K562 (cell line): ENCODE results near the gene ACAP3. TPM values are rescaled to one million over a fixed set of nuclear protein-coding genes. Genes with fewer than 3 reads are reported as not detected.
A peak's percentile ranks its signal among the peaks of the same experiment; 100 is the strongest.

Source experiments
- E2F1 ChIP-seq: sonication (generic); formaldehyde crosslinking; IDR thresholded peaks from 2 replicates; pipeline ENCODE4 v1.8.1; 2023; ENCODE audit warnings: mild to moderate bottlenecking, missing genetic modification reagents, moderate library complexity
- E2F6 ChIP-seq, 2 experiments: IDR thresholded peaks; 2 replicates each; pipeline ENCODE4 v1.6.1; 2011; ENCODE audit warnings: borderline replicate concordance in 1 of 2, control low read depth in 1 of 2, low read depth in 1 of 2, low read length in 1 of 2, mild to moderate bottlenecking in 1 of 2, mixed read lengths in 1 of 2, moderate library complexity in 1 of 2; ENCODE audit not compliant: insufficient read depth in 1 of 2, insufficient read length in 1 of 2, poor library complexity in 1 of 2, severe bottlenecking in 1 of 2; ENCODE audit errors: extremely low read depth in 1 of 2
- FOS ChIP-seq: IDR thresholded peaks from 3 replicates; pipeline ENCODE4 v1.6.1; 2011; ENCODE audit not compliant: insufficient read length; ENCODE audit errors: extremely low read depth
- GABPA ChIP-seq: fragments of 200-800 bp; sonication (Bioruptor generic); conservative IDR thresholded peaks from 2 replicates; pipeline ENCODE4 v1.6.1; 2016; ENCODE audit warnings: low read depth, missing genetic modification characterization, missing compliant biosample characterization
- HDAC8 ChIP-seq: fragments of 450-650 bp; IDR thresholded peaks from 2 replicates; pipeline ENCODE4 v1.6.1; 2016; ENCODE audit warnings: mild to moderate bottlenecking, missing genetic modification characterization, moderate library complexity, missing compliant biosample characterization
- KLF13 ChIP-seq: fragments of 450-650 bp; IDR thresholded peaks from 2 replicates; pipeline ENCODE4 v1.6.1; 2016; ENCODE audit warnings: missing genetic modification characterization, low read depth, mild to moderate bottlenecking, missing compliant biosample characterization, moderate library complexity, borderline replicate concordance
- NFYB ChIP-seq: IDR thresholded peaks from 2 replicates; pipeline ENCODE4 v1.6.1; 2011; ENCODE audit warnings: mild to moderate bottlenecking, moderate library complexity; ENCODE audit not compliant: insufficient read length; ENCODE audit errors: extremely low read depth
- NR2C2 ChIP-seq, 2 experiments: fragments of 200-800 bp in 1 of 2; sonication (Bioruptor generic) in 1 of 2; sonication (generic) in 1 of 2; formaldehyde crosslinking in 1 of 2; IDR thresholded peaks; 2 replicates each; pipeline versions ENCODE4 v1.6.1 to v1.8.0; 2016 to 2022; ENCODE audit warnings: mild to moderate bottlenecking in 1 of 2, missing compliant biosample characterization in 1 of 2, missing genetic modification characterization in 1 of 2, missing genetic modification reagents in 1 of 2
- POLR2B ChIP-seq: fragments of 450-650 bp; IDR thresholded peaks from 2 replicates; pipeline ENCODE4 v1.6.1; 2018; ENCODE audit warnings: low read depth; ENCODE audit not compliant: partially characterized antibody
- SREBF2 ChIP-seq: sonication (generic); formaldehyde crosslinking; IDR thresholded peaks from 2 replicates; pipeline ENCODE4 v1.4.0; 2020; ENCODE audit warnings: mild to moderate bottlenecking, missing genetic modification reagents
- THAP7 ChIP-seq: fragments of 250-450 bp; sonication (Bioruptor Pico); IDR thresholded peaks from 2 replicates; pipeline ENCODE4 v1.5.0; 2021
- ZBTB1 ChIP-seq: sonication (generic); formaldehyde crosslinking; IDR thresholded peaks from 2 replicates; pipeline ENCODE4 v1.8.1; 2023; ENCODE audit warnings: missing genetic modification reagents, low read depth, mild to moderate bottlenecking, borderline replicate concordance
- polyA plus RNA-seq, 8 experiments: library from polyadenylated mRNA; depleted of rRNA in 4 of 8; stranded (reverse) in 5 of 8; unstranded in 3 of 8; fragments of >200 nt; fragmentation: Nextera tagmentation in 2 of 8; fragmentation: Illumina TruSeq in 1 of 8; extraction: Ambion mirVana in 2 of 8; extraction: Trizol in 1 of 8; gene quantifications; 2 replicates each; pipeline versions ENCODE4 v1.2.1 to v1.2.3, GENCODE V29; 2011 to 2014; ENCODE audit warnings: inconsistent platforms in 1 of 8, missing spikeins in 1 of 8
- total RNA-seq, 7 experiments: library from RNA; depleted of rRNA in 6 of 7; stranded (reverse); fragments of >200 nt in 6 of 7; fragmentation: Illumina TruSeq in 2 of 7; extraction: Trizol in 2 of 7; gene quantifications; 2 replicates each; pipeline versions ENCODE4 v1.2.1 to v1.2.3, GENCODE V29; 2011 to 2021; ENCODE audit warnings: low replicate concordance in 1 of 7
- TF ChIP-seq, protein P1 (sequence below): fragments of 250-450 bp; sonication (Bioruptor Pico); IDR thresholded peaks from 2 replicates; pipeline ENCODE4 v1.8.0; 2021; ENCODE audit warnings: moderate library complexity, mild to moderate bottlenecking, inconsistent platforms

The ACAP3 gene
- total and polyA plus RNA-seq, 9 of the 15 experiments (the other 6 are each of a cell fraction or from before 2014, with no cell fraction given), result 0.01 to 49.0 (median 12.0) TPM

- TF ChIP-seq THAP7 (CRISPR knock-in tag) (no peak), ZBTB1 (CRISPR knock-in tag) (0 out of 2 replicates have a peak, but pooled peaks have one; percentile 20), FOS (peak; percentile 62), E2F6 (IDR thresholded peaks at IDR 0.05; ENCODE audit: borderline replicate concordance in 1 of 2, extremely low read depth in 1 of 2, insufficient read depth in 1 of 2, insufficient read length in 1 of 2, low read depth in 1 of 2, low read length in 1 of 2, poor library complexity in 1 of 2, severe bottlenecking in 1 of 2) (peak; percentile 47 to 70), POLR2B (peak; percentile 87), E2F1 (CRISPR knock-in tag) (peak; percentile 42; the same call in 1 of the 2 replicates), NFYB (peak; percentile 81), HDAC8 (no peak), SREBF2 (no peak), NR2C2 (CRISPR knock-in tag; IDR thresholded peaks at IDR 0.05) (peak; percentile 59; the same call in 1 of the 2 replicates), NR2C2 (tag; IDR thresholded peaks at IDR 0.05) (peak; percentile 79), KLF13 (tag) (peak; percentile 86; the same call in 1 of the 2 replicates), GABPA (tag) (peak; percentile 97)
- TF ChIP-seq, protein P1, sequence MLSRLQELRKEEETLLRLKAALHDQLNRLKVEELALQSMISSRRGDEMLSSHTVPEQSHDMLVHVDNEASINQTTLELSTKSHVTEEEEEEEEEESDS, result no peak
These were observed 17.0 kb upstream of the ACAP3 start, which contains the start of the genes CPTP and INTS11 (continued) for GRCh38 chr1:1324524-1325287.
